Measurements from ENCODE around the gene AJM1. TPM values are rescaled to one million over a fixed set of nuclear protein-coding genes. Genes with fewer than 3 reads are reported as not detected.
"Not testable (repeated sequence)": the region's sequence is repeated elsewhere in the genome, so short reads cannot be mapped to it uniquely, and the experiment has no call there.

Gene AJM1
- total and polyA plus RNA-seq, 2 donors (not counting 1 experiment from before 2014, with no cell fraction given): 1.7 to 2.9 TPM

GRCh38 chr9:136837146-136837855, 5.0 kb upstream of the AJM1 start:
- intact Hi-C loops (cut with micrococcal nuclease): no loop called here
- Histone ChIP-seq H3K79me2 (ENCODE audit: control insufficient read depth, insufficient read depth, low read length) (no peaks in the 10 kb centered on the region), H3K4me3 (ENCODE audit: control extremely low read depth in 1 of 5, extremely low read depth in 1 of 5, insufficient read depth in 1 of 5, low read depth in 2 of 5, low read length in 4 of 5) (no peak overlapping the region), H3K4me1 (ENCODE audit: control insufficient read depth in 2 of 2, insufficient read depth in 2 of 2, low read length in 2 of 2) (peaks cover 0 to 6% of the 10 kb centered on the region in 2 donors), H3K4me2 (replicated peaks; ENCODE audit: low read depth, low read length, poor library complexity, severe bottlenecking) (no peak overlapping the region), H3K36me3 (replicated peaks in 1 of 2; ENCODE audit: control extremely low read depth in 1 of 2, control insufficient read depth in 1 of 2, extremely low read depth in 1 of 2, insufficient read depth in 2 of 2, low read length in 1 of 2) (peaks cover 0 to 4% of the 10 kb centered on the region in 2 experiments), H3K27ac (ENCODE audit: low read length in 2 of 2) (no peak overlapping the region), H3K27me3 (replicated peaks in 1 of 4; ENCODE audit: control extremely low read depth in 1 of 4, control insufficient read depth in 3 of 4, insufficient read depth in 4 of 4, low read length in 3 of 4) (no peaks in the 10 kb centered on the region), H3K9me3 (ENCODE audit: control extremely low read depth in 1 of 3, control insufficient read depth in 2 of 3, insufficient read depth in 1 of 3, low read length in 2 of 3) (no peaks in the 10 kb centered on the region), H2AFZ (ENCODE audit: insufficient read depth, low read depth, low read length, poor library complexity, severe bottlenecking) (no peak overlapping the region), H4K20me1 (ENCODE audit: control insufficient read depth, insufficient read depth, low read length, poor library complexity, severe bottlenecking) (peaks cover 7% of the 10 kb centered on the region), H3K9ac (ENCODE audit: low read length) (no peak overlapping the region)
- Mint-ChIP-seq H3K4me3 (no peak overlapping the region), H3K4me1 (peaks cover 3% of the 10 kb centered on the region), H3K9me3 (ENCODE audit: insufficient read depth) (no peaks in the 10 kb centered on the region), H3K27me3 (no peaks in the 10 kb centered on the region), H3K27ac (no peak overlapping the region)
- ATAC-seq (ENCODE audit: low read depth) (no peak), DNase-seq (no peak)
- POLR2A ChIA-PET: no interaction called here
- CTCF ChIA-PET: no interaction called here
- TF ChIP-seq EZH2 (IDR thresholded peaks at IDR 0.05; ENCODE audit: borderline replicate concordance, insufficient read depth, low read depth, low read length, poor library complexity, severe bottlenecking) (no peak), CTCF (IDR thresholded peaks at IDR 0.05) (no peak)
- WGBS (ENCODE audit: insufficient coverage): 96% methylated on average over 16 of the region's 27 CpGs

GRCh38 chr9:136837856-136838277, 4.4 kb upstream of the AJM1 start:
- H3K9me3 Mint-ChIP-seq (ENCODE audit: insufficient read depth); H3K9ac ChIP-seq (ENCODE audit: low read length); H3K27ac Mint-ChIP-seq; H3K36me3 ChIP-seq (replicated peaks in 1 of 2; ENCODE audit: control extremely low read depth in 1 of 2, control insufficient read depth in 1 of 2, extremely low read depth in 1 of 2, insufficient read depth in 2 of 2, low read length in 1 of 2); H2AFZ ChIP-seq (ENCODE audit: insufficient read depth, low read depth, low read length, poor library complexity, severe bottlenecking); intact Hi-C loops (cut with micrococcal nuclease); H4K20me1 ChIP-seq (ENCODE audit: control insufficient read depth, insufficient read depth, low read length, poor library complexity, severe bottlenecking); H3K9me3 ChIP-seq (ENCODE audit: control extremely low read depth in 1 of 3, control insufficient read depth in 2 of 3, insufficient read depth in 1 of 3, low read length in 2 of 3); H3K4me3 ChIP-seq (ENCODE audit: control extremely low read depth in 1 of 5, extremely low read depth in 1 of 5, insufficient read depth in 1 of 5, low read depth in 2 of 5, low read length in 4 of 5); POLR2A ChIA-PET; H3K27me3 ChIP-seq (replicated peaks in 1 of 4; ENCODE audit: control extremely low read depth in 1 of 4, control insufficient read depth in 3 of 4, insufficient read depth in 4 of 4, low read length in 3 of 4); H3K4me3 Mint-ChIP-seq; H3K79me2 ChIP-seq (ENCODE audit: control insufficient read depth, insufficient read depth, low read length); CTCF ChIA-PET; H3K27me3 Mint-ChIP-seq; H3K4me2 ChIP-seq (replicated peaks; ENCODE audit: low read depth, low read length, poor library complexity, severe bottlenecking); H3K27ac ChIP-seq (ENCODE audit: low read length in 2 of 2); DNase-seq; ATAC-seq (ENCODE audit: low read depth); H3K4me1 Mint-ChIP-seq: not testable (repeated sequence)
- over 99% methylated on average over 11 of the region's 15 CpGs for WGBS (ENCODE audit: insufficient coverage)
- peaks cover 0 to 10% of the 10 kb centered on the region in 2 donors for H3K4me1 ChIP-seq (ENCODE audit: control insufficient read depth in 2 of 2, insufficient read depth in 2 of 2, low read length in 2 of 2)
